ENCODE results near the gene FAM107A.

- TF ChIP-seq CTCF (IDR thresholded peaks at IDR 0.05) (no peak), POLR2A (IDR thresholded peaks at IDR 0.05) (no peak)
Observed at GRCh38 chr3:58551636-58552180, 25.5 kb downstream of the FAM107A start.

Data from stomach (tissue), 4 donors.